GM12872 (cell line): Measurements from ENCODE around the gene CAMTA1.

Experiments
- CTCF ChIP-seq: IDR thresholded peaks from 3 replicates; pipeline ENCODE4 v1.5.1; 2011; ENCODE audit warnings: low read depth, mild to moderate bottlenecking, low read length, moderate library complexity; ENCODE audit not compliant: insufficient read depth

The CAMTA1 gene

DNA sequence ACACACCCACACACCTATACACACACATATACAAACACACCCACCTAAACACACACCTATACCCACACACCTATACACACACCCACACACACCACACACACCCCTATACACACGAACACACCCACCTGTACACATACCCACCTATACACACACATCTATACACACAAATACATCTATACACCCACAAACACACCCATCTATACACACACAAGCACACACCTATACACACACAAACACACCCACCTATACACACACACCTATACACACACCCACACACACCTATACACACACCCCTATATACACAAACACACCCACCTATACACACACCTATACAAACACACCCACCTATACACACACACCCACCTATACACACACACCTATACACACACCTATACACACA, 869.5 kb downstream of the CAMTA1 start:
- no peak for TF ChIP-seq CTCF

GRCh38 chr1:7655354-7655753, 870.1 kb downstream of the CAMTA1 start:
- TF ChIP-seq CTCF = no peak

DNA sequence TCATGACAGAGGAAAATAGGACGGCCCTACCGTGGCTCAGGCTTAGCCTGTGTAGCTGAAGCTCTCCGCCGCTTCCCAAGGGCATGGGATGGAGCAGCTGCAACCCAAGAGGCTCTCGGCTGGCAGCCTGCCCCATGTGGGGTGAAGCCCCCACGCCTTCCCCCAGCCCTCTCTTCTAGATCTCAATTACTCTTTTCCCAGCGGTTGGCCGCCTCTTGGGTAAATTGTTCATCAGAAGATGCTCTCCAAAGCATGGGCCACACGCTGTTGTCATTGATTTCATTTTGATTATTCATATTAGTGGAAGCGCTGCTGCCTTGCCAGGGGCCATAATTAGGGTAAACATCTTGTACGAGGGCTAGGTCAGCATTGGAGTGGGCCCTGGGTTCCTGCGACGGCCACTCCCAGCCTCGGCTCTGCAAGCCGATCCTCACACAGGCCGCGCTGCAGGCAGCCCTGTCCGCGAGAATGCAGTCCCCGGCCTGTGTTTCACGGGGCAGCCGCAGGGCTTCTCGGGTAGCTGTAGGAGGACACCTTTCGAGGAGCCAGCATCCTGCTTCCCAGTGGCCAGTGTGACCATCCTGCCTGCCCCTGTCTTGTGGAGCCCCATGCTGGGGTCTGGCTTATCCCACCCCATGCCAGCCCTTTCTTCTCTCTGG, 871.4 kb downstream of the CAMTA1 start:
- no peak for TF ChIP-seq CTCF

DNA sequence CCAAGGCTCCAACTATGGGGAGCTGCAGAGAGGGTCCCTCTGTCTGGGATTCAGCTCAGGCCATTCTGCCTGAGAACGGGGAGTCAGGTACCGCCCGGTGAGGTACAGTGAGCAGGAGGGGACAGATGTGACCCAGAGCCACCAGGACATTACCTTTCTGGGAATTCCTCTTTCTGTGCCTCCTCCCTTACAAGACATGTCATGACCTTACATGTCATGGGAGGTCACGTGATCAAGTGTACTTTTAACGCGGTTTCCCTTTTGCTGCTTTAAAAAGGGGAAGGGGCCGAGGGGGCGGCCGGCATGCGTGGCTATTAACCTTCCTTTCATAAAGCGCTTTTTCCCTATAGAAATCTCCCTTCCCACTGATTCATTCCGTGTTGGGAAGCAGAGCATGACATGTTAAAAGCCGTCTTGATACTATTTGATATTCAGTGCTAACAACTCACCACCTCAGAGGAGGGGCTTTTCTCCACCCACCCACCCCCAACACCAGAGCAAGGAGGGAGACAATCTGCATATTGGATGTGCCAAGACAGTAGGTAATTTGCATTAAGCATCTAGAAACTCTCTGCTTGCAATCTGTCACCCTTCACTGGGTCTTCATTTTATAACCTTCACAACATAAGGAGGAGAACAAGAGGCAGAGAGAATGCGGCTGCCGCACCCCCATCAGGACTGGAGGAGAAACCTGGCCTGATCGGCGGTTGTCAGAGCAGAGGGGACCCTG, 872.2 kb downstream of the CAMTA1 start:
- no peak for TF ChIP-seq CTCF

DNA sequence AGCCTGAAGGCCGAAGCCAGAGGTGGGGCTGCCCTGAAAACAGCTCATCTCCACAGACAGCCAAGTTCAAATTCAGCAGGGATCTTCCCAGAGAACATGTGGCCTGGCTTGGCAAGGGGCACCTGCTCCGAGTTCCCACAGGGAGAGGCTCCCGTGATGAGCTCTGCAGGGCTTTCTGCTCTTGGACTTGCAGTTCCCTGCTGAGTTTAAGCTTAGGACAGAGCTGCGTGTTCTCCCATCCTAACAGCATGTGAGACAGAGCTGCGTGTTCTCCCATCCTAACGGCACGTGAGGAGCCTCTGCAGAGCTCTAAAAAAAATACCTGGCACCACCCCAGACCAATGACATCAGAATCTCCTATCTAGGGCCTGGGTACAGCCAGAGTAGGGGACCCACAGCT, 872.8 kb downstream of the CAMTA1 start:
- no peak for TF ChIP-seq CTCF

- TF ChIP-seq CTCF = no peak
These were observed 874.3 kb downstream of the CAMTA1 start for GRCh38 chr1:7659514-7659913.

- no peak for TF ChIP-seq CTCF
These were observed 878.3 kb downstream of the CAMTA1 start for GRCh38 chr1:7663451-7664146.
